D341Med (cell line): ENCODE data around the gene SLC9C1.

Experiments used
- DNase-seq: peaks from one replicate; pipeline ENCODE4 v3.0.0; 2012; ENCODE audit warnings: low spot score

Gene SLC9C1

DNA sequence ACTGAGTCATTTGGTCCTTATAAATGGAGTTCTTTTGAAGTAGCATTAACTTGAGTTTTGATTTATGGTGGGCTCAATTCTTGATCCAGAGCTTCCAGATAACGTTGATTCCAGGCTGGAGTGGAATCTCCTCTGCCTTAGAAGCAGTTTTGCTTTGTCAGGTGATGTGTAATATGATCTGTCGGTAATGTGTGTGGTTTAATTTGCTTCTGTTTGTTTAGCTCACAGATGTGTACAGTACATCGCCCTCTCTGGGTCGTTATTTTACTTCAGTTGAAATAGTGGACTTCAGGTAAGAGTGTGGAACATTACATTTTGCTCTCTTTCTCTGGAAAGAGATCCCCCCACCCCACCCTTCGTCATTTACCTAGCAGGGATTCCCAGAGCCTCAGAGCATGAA is 184.7 kb downstream of the SLC9C1 start:
- DNase-seq = no peak

DNA sequence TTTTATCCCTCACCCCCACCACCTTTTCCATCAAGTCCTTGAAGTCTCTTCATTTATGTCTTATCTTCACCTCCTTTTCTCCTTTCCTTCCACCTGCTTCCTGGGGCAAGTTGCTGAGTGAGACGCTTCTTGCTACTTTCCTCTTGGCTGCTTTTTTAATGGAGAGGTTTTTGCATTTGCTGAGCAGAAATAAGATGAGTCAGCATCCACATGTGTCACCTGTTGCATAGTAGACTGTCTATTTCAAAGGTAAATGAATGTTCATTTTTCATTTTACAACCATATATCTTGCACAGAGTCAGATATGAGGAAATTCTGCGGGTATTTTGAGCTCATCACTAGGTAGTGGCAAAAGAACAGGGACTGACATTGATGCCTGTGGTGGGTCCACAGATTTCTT is 189.2 kb downstream of the SLC9C1 start:
- DNase-seq = no peak

DNA sequence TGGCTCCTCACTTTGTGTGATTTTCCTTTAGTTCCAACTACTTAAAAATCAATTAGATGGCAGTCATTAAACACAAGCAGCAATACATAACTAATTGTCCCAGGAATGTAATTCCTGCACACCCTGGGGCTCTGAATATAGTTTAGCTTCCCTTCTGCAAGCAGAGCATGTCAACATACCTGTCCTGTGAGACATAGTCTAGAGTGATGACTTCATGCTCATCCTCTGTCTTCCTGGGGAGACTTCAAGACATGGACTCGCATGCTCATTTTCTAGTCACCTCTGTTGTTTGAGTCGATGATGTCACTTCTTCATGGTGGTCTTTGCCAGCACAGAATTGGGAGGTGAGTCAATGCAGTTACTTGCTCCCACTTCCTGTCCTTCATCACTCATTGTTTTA is 192.1 kb downstream of the SLC9C1 start:
- DNase-seq = no peak

DNA sequence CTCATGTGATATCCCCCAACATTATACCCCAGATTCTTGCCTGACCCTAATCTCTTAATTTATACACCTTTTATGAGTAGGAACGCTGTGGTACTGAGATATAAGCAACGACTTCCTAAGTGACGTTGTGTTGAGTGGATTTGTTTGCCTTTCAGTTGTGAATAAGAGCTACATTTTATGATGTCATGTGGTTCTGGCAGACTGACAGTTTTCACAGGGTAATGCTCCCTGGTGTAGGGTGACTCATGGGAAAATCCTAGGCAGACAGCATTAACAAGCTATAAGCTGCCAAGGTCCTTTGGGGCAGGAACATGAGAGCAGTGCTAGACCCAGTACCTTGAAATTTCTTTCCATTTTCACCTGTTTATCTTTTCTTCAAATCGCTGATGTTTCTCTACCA is 196.6 kb downstream of the SLC9C1 start:
- DNase-seq = no peak

DNA sequence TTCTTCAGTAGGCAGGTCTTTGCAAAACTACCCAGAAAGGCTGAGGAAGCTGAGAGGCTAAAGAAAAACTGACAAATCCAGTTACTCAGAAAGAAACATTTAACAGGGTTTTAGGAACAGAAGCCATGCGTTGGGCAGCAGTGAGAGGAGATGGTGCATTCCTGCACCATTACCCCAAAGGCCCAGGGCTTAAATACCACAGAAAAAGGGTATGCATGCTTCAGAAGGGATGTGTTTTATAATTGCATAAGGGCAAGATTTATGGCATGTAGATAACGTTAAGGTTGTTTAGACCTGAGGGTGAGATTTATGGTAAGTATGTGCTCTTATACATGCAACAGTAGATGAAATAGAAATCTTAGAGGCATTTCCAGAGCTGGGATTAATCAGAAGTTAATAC is 197.8 kb downstream of the SLC9C1 start:
- no peak for DNase-seq

DNA sequence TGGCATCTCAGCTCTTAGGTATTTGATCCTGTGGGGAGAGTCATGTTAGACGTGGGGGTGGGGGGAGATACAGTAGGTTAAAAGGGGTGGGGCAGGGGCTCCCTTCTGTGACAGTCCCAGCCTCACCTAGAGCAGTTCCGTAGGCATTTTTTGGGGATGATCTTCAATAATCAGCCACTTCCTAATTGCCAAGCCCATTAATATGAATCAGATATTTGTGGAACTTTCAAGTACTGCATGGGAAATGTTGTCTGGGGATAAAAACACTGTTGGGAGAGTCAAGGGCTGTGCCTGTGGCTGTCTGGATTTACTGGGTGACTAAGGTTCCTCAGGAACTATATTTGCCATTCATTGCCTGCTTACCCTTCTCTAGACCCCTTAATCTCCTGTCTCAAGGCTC is 198.3 kb downstream of the SLC9C1 start:
- DNase-seq = no peak

DNA sequence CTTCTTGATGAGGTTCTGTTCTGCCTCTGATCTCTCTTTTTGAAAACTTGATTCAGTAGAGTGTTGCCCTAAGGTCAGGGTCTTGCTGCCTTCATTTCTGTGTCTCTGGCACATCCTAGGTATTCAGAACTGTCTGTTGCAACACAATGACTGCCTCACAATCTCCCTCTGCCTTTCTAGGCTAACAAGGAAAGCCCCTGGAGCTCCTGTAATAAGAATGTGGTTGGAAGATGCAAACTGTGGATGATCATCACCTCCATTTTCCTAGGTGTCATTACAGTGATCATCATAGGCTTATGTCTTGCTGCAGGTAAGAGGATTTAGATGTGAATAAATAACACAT is 200.9 kb downstream of the SLC9C1 start:
- DNase-seq = no peak

DNA sequence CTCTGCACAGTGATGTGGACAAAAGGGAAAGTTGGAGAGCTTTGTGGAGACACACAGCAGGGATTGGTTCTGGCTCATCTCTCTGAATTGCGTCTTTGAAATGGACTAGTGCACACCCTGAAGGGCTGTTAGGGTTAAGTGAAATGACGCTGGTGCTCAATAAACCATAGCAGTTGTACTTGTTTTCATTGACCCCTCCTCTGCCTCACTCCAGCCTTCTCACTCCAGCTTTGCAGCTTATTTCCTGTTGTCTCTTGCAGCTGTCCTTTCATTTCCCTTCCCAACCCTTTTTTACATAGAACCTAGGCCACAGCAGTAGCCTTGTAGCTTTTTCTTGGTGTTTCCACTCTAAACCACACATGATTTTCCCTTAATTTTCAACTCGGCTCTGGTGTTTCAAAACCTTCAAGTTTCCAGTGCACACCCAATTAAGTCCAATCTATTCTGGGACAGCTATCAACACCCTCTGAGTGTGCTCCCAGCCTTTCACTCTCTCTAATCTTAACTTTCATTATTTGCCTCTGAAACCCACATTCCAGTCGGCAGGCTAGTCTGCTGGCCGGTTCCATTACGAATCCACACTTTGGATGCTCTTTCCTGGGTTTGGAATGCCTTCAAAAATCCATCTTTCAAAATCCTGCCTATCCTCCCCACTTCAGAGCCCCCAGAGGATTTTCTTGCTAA is 201.4 kb downstream of the SLC9C1 start:
- no peak for DNase-seq

DNA sequence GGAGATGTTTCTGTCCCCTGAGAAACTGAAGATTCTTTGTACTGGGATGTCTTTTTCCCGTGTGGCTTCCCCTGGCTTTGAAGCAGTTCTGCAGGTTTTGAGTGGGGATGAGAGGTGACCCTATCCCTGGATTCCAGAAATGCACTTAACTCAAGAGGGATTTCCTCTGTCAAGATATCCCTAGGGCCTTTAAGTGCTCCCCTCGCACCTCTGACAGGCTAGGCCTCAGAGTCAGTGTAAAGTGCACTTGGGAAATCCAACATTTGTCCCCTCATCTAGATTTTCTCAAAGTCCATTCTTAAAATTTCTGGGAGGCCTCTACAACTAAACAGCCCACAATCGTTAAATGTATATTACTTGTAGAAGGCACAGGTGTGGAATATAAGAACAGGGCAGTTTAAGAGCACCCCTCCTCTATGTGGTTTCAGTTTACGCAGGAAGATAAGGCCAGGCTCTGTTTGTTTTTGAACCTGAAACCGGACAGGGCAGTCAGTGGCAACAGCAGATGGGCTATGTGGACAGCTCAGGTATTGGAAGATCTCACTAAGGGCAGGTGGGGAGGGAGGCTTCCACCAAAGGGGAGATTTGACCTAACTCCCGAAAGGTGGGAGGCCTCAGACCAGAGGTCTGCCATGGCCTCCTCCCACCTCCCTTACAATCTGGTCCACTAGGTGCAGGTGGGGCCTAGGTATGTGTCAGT is 203.0 kb downstream of the SLC9C1 start:
- DNase-seq = no peak
